ENCODE data around the gene ZNF479.
"Not testable (repeated sequence)": the region's sequence is repeated elsewhere in the genome, so short reads cannot be mapped to it uniquely, and the experiment has no call there.

Gene ZNF479

DNA sequence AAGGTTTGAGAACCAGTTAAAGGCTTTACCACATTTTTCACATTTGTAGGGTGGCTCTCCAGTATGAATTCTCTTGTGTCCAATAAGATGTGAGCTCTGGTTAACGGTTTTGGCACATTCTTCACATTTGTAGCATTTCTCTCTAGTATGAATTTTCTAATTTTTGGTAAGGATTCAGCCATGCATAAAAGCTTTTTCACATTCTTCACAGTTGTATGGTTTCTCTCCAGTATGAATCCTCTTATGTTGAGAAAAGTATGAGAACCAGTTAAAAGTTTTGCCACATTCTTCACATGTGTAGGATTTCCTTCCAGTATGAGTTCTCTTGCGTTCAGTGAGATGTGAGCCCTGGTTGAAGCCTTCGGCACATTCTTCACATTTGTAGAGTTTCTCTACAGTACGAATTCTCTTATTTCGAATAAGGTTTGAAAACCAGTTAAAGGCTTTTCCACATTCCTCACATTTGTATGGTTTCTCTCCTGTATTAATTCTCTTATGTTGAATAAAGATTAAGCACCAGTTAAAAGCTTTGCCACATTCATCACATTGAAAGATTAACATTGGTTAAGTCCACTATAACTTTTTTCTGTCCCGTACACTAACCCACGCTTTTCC lies 33.2 kb upstream of the ZNF479 start:
- H3K4me3 ChIP-seq (ENCODE audit: low read depth, low read length): no peak overlapping the region
- TF ChIP-seq, protein P1, sequence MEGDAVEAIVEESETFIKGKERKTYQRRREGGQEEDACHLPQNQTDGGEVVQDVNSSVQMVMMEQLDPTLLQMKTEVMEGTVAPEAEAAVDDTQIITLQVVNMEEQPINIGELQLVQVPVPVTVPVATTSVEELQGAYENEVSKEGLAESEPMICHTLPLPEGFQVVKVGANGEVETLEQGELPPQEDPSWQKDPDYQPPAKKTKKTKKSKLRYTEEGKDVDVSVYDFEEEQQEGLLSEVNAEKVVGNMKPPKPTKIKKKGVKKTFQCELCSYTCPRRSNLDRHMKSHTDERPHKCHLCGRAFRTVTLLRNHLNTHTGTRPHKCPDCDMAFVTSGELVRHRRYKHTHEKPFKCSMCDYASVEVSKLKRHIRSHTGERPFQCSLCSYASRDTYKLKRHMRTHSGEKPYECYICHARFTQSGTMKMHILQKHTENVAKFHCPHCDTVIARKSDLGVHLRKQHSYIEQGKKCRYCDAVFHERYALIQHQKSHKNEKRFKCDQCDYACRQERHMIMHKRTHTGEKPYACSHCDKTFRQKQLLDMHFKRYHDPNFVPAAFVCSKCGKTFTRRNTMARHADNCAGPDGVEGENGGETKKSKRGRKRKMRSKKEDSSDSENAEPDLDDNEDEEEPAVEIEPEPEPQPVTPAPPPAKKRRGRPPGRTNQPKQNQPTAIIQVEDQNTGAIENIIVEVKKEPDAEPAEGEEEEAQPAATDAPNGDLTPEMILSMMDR (IDR thresholded peaks at IDR 0.05; ENCODE audit: low read depth, low read length): no peak

DNA sequence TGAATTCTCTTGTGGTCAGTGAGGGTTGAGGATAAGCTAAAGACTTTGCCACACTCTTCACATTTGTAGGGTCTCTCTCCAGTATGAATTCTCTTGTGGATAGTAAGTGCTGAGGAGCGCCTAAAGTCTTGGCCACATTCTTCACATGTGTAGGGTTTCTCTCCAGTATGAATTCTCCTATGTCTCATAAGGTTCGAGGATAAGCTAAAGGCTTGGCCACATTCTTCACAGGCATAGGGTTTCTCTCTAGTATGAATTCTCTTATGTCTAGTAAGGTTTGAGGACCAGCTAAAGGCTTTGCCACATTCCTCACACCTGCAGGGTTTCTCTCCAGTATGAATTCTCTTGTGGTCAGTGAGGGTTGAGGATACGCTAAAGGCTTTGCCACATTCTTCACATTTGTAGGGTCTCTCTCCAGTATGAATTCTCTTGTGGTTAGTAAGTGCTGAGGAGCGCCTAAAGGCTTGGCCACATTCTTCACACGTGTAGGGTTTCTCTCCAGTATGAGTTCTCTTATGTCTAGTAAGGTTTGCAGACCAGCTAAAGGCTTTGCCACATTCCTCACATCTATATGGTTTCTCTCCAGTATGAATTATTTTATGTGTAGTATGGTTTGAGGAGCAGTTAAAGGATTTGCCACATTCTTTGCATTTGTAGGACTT lies 12.0 kb downstream of the ZNF479 start:
- not testable (repeated sequence) for H3K4me3 ChIP-seq (ENCODE audit: low read depth, low read length)

All from WI38 (cell line).